Activated CD8-positive, alpha-beta memory T cell treated with anti-CD3 and anti-CD28 coated beads, Interleukin-2, amount 10 ng/mL, durations not matched to agents 7 days and 5 days (primary cell): ENCODE measurements around the gene GALNT2. TPM values are rescaled to one million over a fixed set of nuclear protein-coding genes. Genes with fewer than 3 reads are reported as not detected.

Experiments
- ATAC-seq: fragments of 150-1000 bp; cut with Tn5 transposase; one replicate; pipeline ENCODE4 v1.10.0; 2021; ENCODE audit warnings: moderate library complexity
- CTCF ChIA-PET: fragments of 350-600 bp; sonication (Branson Sonifier 250); formaldehyde crosslinking; loops from one replicate; lab custom pipeline; 2021; ENCODE audit warnings: antibody characterized with exemption; lab: Charles Lee
- DNase-seq: peaks from one replicate; pipeline ENCODE4 v3.0.0-alpha.2; 2020
- H3K27ac Mint-ChIP-seq: one replicate; pipeline ENCODE4 v1.8.0; 2021; ENCODE audit warnings: mild to moderate bottlenecking, mixed read lengths
- H3K27me3 Mint-ChIP-seq: one replicate; pipeline ENCODE4 v1.8.0; 2021; ENCODE audit warnings: mixed read lengths
- H3K36me3 Mint-ChIP-seq: one replicate; pipeline ENCODE4 v1.8.0; 2021; ENCODE audit warnings: mild to moderate bottlenecking, mixed read lengths
- H3K4me1 Mint-ChIP-seq: one replicate; pipeline ENCODE4 v1.8.0; 2021; ENCODE audit warnings: mixed read lengths
- H3K4me3 Mint-ChIP-seq: one replicate; pipeline ENCODE4 v1.8.0; 2021; ENCODE audit warnings: mild to moderate bottlenecking, moderate library complexity, mixed read lengths
- H3K9me3 Mint-ChIP-seq: one replicate; pipeline ENCODE4 v1.8.0; 2022; ENCODE audit warnings: low read depth, mixed read lengths
- total RNA-seq, 2 experiments: library from RNA; stranded (reverse); gene quantifications; one replicate each; pipeline ENCODE4 v1.2.3, GENCODE V29; 2021

GALNT2 gene
- total RNA-seq, 2 experiments from 2014 or later: 25.0 to 30.2 TPM

GRCh38 chr1:230248889-230249270, 181.8 kb downstream of the GALNT2 start:
- no peak for ATAC-seq
- no peak overlapping the region for H3K4me3 Mint-ChIP-seq
- peaks cover 15% of the 10 kb centered on the region for H3K4me1 Mint-ChIP-seq
- peaks cover 20% of the 10 kb centered on the region for H3K36me3 Mint-ChIP-seq
- no peak overlapping the region for H3K27ac Mint-ChIP-seq
- CTCF ChIA-PET: interaction anchor here (1.3 to 1.5 kb wide), 2 partner anchors 57 to 81 kb away, joined by 3 to 5 read pairs; no protein-coding TSS in a partner anchor
- DNase-seq: no peak
- H3K27me3 Mint-ChIP-seq: no peaks in the 10 kb centered on the region
- no peaks in the 10 kb centered on the region for H3K9me3 Mint-ChIP-seq

- CTCF ChIA-PET: no interaction called here
- no peak for DNase-seq
- Mint-ChIP-seq H3K4me3 (no peak overlapping the region), H3K9me3 (no peaks in the 10 kb centered on the region), H3K27ac (no peak overlapping the region), H3K4me1 (peaks cover 12% of the 10 kb centered on the region), H3K36me3 (peaks cover 23% of the 10 kb centered on the region), H3K27me3 (no peaks in the 10 kb centered on the region)
- ATAC-seq: no peak
These were observed 182.8 kb downstream of the GALNT2 start for GRCh38 chr1:230249695-230250480.

GRCh38 chr1:230250666-230251065, 183.6 kb downstream of the GALNT2 start:
- H3K4me1 Mint-ChIP-seq: peaks cover 8% of the 10 kb centered on the region
- CTCF ChIA-PET: no interaction called here
- ATAC-seq (no peak), DNase-seq (no peak)
- no peaks in the 10 kb centered on the region for H3K27me3 Mint-ChIP-seq
- no peak overlapping the region for H3K27ac Mint-ChIP-seq
- peaks cover 21% of the 10 kb centered on the region for H3K36me3 Mint-ChIP-seq
- no peaks in the 10 kb centered on the region for H3K9me3 Mint-ChIP-seq
- H3K4me3 Mint-ChIP-seq: no peak overlapping the region

- H3K9me3 Mint-ChIP-seq: no peaks in the 10 kb centered on the region
- H3K36me3 Mint-ChIP-seq: peaks cover 17% of the 10 kb centered on the region
- CTCF ChIA-PET: no interaction called here
These were observed 184.7 kb downstream of the GALNT2 start for GRCh38 chr1:230251644-230252191.

GRCh38 chr1:230253150-230253549, 186.1 kb downstream of the GALNT2 start:
- no peaks in the 10 kb centered on the region for H3K27me3 Mint-ChIP-seq
- no peak for ATAC-seq
- CTCF ChIA-PET: no interaction called here
- H3K27ac Mint-ChIP-seq: no peak overlapping the region
- no peak overlapping the region for H3K4me3 Mint-ChIP-seq
- H3K4me1 Mint-ChIP-seq: peaks cover 3% of the 10 kb centered on the region
- H3K9me3 Mint-ChIP-seq: no peaks in the 10 kb centered on the region
- H3K36me3 Mint-ChIP-seq: peaks cover 17% of the 10 kb centered on the region
- no peak for DNase-seq

More at GRCh38 chr1:230251644-230252191, 184.7 kb downstream of the GALNT2 start:
- DNase-seq (no peak), ATAC-seq (no peak)
- Mint-ChIP-seq H3K4me1 (peaks cover 4% of the 10 kb centered on the region), H3K4me3 (no peak overlapping the region), H3K27me3 (no peaks in the 10 kb centered on the region), H3K27ac (peak overlapping the region; percentile 11)

- H3K27me3 Mint-ChIP-seq: no peaks in the 10 kb centered on the region
- CTCF ChIA-PET: no interaction called here
- no peak overlapping the region for H3K4me3 Mint-ChIP-seq
- peaks cover 19% of the 10 kb centered on the region for H3K36me3 Mint-ChIP-seq
- H3K4me1 Mint-ChIP-seq: peaks cover 3% of the 10 kb centered on the region
- H3K27ac Mint-ChIP-seq: no peak overlapping the region
- ATAC-seq (no peak), DNase-seq (no peak)
- no peaks in the 10 kb centered on the region for H3K9me3 Mint-ChIP-seq
These were observed 187.2 kb downstream of the GALNT2 start for GRCh38 chr1:230254265-230254664.

- Mint-ChIP-seq H3K9me3 (no peaks in the 10 kb centered on the region), H3K27me3 (no peaks in the 10 kb centered on the region), H3K4me3 (no peak overlapping the region), H3K27ac (no peak overlapping the region), H3K4me1 (peaks cover 3% of the 10 kb centered on the region), H3K36me3 (peaks cover 25% of the 10 kb centered on the region)
- DNase-seq (no peak), ATAC-seq (no peak)
- CTCF ChIA-PET: no interaction called here
These were observed 188.1 kb downstream of the GALNT2 start for GRCh38 chr1:230255116-230255515.

- Mint-ChIP-seq H3K9me3 (no peaks in the 10 kb centered on the region), H3K4me1 (peaks cover 3% of the 10 kb centered on the region), H3K27ac (no peak overlapping the region), H3K36me3 (peaks cover 19% of the 10 kb centered on the region), H3K4me3 (no peak overlapping the region), H3K27me3 (no peaks in the 10 kb centered on the region)
- ATAC-seq (no peak), DNase-seq (no peak)
- CTCF ChIA-PET: no interaction called here
These were observed 189.0 kb downstream of the GALNT2 start for GRCh38 chr1:230255991-230256390.

- Mint-ChIP-seq H3K27me3 (no peaks in the 10 kb centered on the region), H3K9me3 (no peaks in the 10 kb centered on the region), H3K36me3 (peaks cover 13% of the 10 kb centered on the region), H3K4me3 (no peak overlapping the region), H3K27ac (no peak overlapping the region), H3K4me1 (no peaks in the 10 kb centered on the region)
- DNase-seq (no peak), ATAC-seq (no peak)
- CTCF ChIA-PET: interaction anchor here (1.0 kb wide), 1 partner anchor 178 kb away, joined by 3 read pairs; no protein-coding TSS in a partner anchor
These were observed 189.9 kb downstream of the GALNT2 start for GRCh38 chr1:230256896-230257295.

GRCh38 chr1:230259621-230260020, 192.6 kb downstream of the GALNT2 start:
- H3K27me3 Mint-ChIP-seq: no peaks in the 10 kb centered on the region
- H3K4me3 Mint-ChIP-seq: no peak overlapping the region
- no peak overlapping the region for H3K27ac Mint-ChIP-seq
- ATAC-seq: no peak
- peaks cover 12% of the 10 kb centered on the region for H3K36me3 Mint-ChIP-seq
- CTCF ChIA-PET: no interaction called here
- no peaks in the 10 kb centered on the region for H3K4me1 Mint-ChIP-seq
- no peaks in the 10 kb centered on the region for H3K9me3 Mint-ChIP-seq
- no peak for DNase-seq

GRCh38 chr1:230260831-230261230, 193.8 kb downstream of the GALNT2 start:
- Mint-ChIP-seq H3K27me3 (no peaks in the 10 kb centered on the region), H3K4me1 (no peaks in the 10 kb centered on the region), H3K27ac (no peak overlapping the region), H3K4me3 (no peak overlapping the region), H3K36me3 (peaks cover 8% of the 10 kb centered on the region), H3K9me3 (no peaks in the 10 kb centered on the region)
- CTCF ChIA-PET: no interaction called here
- DNase-seq (no peak), ATAC-seq (no peak)

- Mint-ChIP-seq H3K27me3 (no peaks in the 10 kb centered on the region), H3K36me3 (peaks cover 10% of the 10 kb centered on the region), H3K9me3 (no peaks in the 10 kb centered on the region), H3K4me3 (no peak overlapping the region), H3K4me1 (no peaks in the 10 kb centered on the region), H3K27ac (no peak overlapping the region)
- CTCF ChIA-PET: no interaction called here
- ATAC-seq (no peak), DNase-seq (no peak)
These were observed 195.1 kb downstream of the GALNT2 start for GRCh38 chr1:230261928-230262650.

- CTCF ChIA-PET: no interaction called here
- H3K4me1 Mint-ChIP-seq: no peaks in the 10 kb centered on the region
- DNase-seq (no peak), ATAC-seq (no peak)
- no peaks in the 10 kb centered on the region for H3K27me3 Mint-ChIP-seq
- no peak overlapping the region for H3K4me3 Mint-ChIP-seq
- peaks cover 10% of the 10 kb centered on the region for H3K36me3 Mint-ChIP-seq
- no peak overlapping the region for H3K27ac Mint-ChIP-seq
- H3K9me3 Mint-ChIP-seq: no peaks in the 10 kb centered on the region
These were observed 196.0 kb downstream of the GALNT2 start for GRCh38 chr1:230262867-230263567.
